ENCODE results near the gene CNN3. TPM values are rescaled to one million over a fixed set of nuclear protein-coding genes. Genes with fewer than 3 reads are reported as not detected.

CNN3 gene
- total RNA-seq, 2 donors from 2014 or later: 79.4 to 83.1 TPM

GRCh38 chr1:94954263-94955220 lies 27.6 kb upstream of the CNN3 start:
- H3K27me3 ChIP-seq: no peaks in the 10 kb centered on the region
- intact Hi-C loops (cut with DNase I): no loop called here
- TF ChIP-seq POLR2A (IDR thresholded peaks at IDR 0.05) (no peak), CTCF (IDR thresholded peaks at IDR 0.05) (no peak)
- no peak overlapping the region for H3K4me3 ChIP-seq
- ATAC-seq (no peak), DNase-seq (no peak)
- no peaks in the 10 kb centered on the region for H3K9me3 ChIP-seq
- peaks cover 33% of the 10 kb centered on the region for H3K4me1 ChIP-seq
- no peak overlapping the region for H3K27ac ChIP-seq
- H3K36me3 ChIP-seq (replicated peaks in 1 of 2; ENCODE audit: insufficient read depth in 1 of 2, low read depth in 2 of 2): no peaks in the 10 kb centered on the region
- WGBS, 2 donors: 83 to 92% methylated on average over 9 of the region's 9 CpGs

GRCh38 chr1:94953746-94954145 lies 26.8 kb upstream of the CNN3 start:
- no peak for DNase-seq
- no peaks in the 10 kb centered on the region for H3K9me3 ChIP-seq
- H3K36me3 ChIP-seq (replicated peaks in 1 of 2; ENCODE audit: insufficient read depth in 1 of 2, low read depth in 2 of 2): no peaks in the 10 kb centered on the region
- H3K4me3 ChIP-seq: no peak overlapping the region
- H3K27ac ChIP-seq: no peak overlapping the region
- WGBS, 2 donors: 85 to 89% methylated on average over 6 of the region's 6 CpGs
- intact Hi-C loops (cut with DNase I): no loop called here
- no peak for ATAC-seq
- no peak for TF ChIP-seq CTCF (IDR thresholded peaks at IDR 0.05)
- TF ChIP-seq POLR2A (IDR thresholded peaks at IDR 0.05): no peak
- peaks cover 37% of the 10 kb centered on the region for H3K4me1 ChIP-seq
- no peaks in the 10 kb centered on the region for H3K27me3 ChIP-seq

GRCh38 chr1:94953107-94953506 lies 26.2 kb upstream of the CNN3 start:
- intact Hi-C loops (cut with DNase I): no loop called here
- H3K36me3 ChIP-seq (replicated peaks in 1 of 2; ENCODE audit: insufficient read depth in 1 of 2, low read depth in 2 of 2): no peaks in the 10 kb centered on the region
- peak in 1 of 4 donors; percentile 28 for DNase-seq
- no peak for ATAC-seq
- H3K27ac ChIP-seq: no peak overlapping the region
- H3K4me1 ChIP-seq: peaks cover 37% of the 10 kb centered on the region
- no peaks in the 10 kb centered on the region for H3K27me3 ChIP-seq
- TF ChIP-seq POLR2A (IDR thresholded peaks at IDR 0.05): no peak
- no peak for TF ChIP-seq CTCF (IDR thresholded peaks at IDR 0.05)
- H3K9me3 ChIP-seq: no peaks in the 10 kb centered on the region
- no peak overlapping the region for H3K4me3 ChIP-seq

- DNase-seq (no peak), ATAC-seq (no peak)
- Histone ChIP-seq H3K27ac (peak overlapping the region in 1 of 4 donors; percentile 37), H3K36me3 (replicated peaks in 1 of 2; ENCODE audit: insufficient read depth in 1 of 2, low read depth in 2 of 2) (no peaks in the 10 kb centered on the region), H3K4me1 (peaks cover 37% of the 10 kb centered on the region), H3K9me3 (no peaks in the 10 kb centered on the region), H3K27me3 (no peaks in the 10 kb centered on the region), H3K4me3 (no peak overlapping the region)
- intact Hi-C loops (cut with DNase I): no loop called here
- WGBS, 2 donors: 64 to 74% methylated on average over 5 of the region's 5 CpGs
- TF ChIP-seq POLR2A (IDR thresholded peaks at IDR 0.05) (no peak), CTCF (IDR thresholded peaks at IDR 0.05) (no peak)
Measured at GRCh38 chr1:94952539-94952938, 25.6 kb upstream of the CNN3 start.

Measured in body of pancreas (tissue), 4 donors.